NOMO-1 treated with DMSO at 0.1 percent for 48 hours (cell line): ENCODE results near the gene ZNF143.
"Not testable (repeated sequence)": the region's sequence is repeated elsewhere in the genome, so short reads cannot be mapped to it uniquely, and the experiment has no call there.

ENCODE experiments used
- DNase-seq: peaks from one replicate; lab custom pipeline; 2025; ENCODE audit not compliant: unreplicated experiment; lab: John Stamatoyannopoulos, UW

ZNF143 gene

DNA sequence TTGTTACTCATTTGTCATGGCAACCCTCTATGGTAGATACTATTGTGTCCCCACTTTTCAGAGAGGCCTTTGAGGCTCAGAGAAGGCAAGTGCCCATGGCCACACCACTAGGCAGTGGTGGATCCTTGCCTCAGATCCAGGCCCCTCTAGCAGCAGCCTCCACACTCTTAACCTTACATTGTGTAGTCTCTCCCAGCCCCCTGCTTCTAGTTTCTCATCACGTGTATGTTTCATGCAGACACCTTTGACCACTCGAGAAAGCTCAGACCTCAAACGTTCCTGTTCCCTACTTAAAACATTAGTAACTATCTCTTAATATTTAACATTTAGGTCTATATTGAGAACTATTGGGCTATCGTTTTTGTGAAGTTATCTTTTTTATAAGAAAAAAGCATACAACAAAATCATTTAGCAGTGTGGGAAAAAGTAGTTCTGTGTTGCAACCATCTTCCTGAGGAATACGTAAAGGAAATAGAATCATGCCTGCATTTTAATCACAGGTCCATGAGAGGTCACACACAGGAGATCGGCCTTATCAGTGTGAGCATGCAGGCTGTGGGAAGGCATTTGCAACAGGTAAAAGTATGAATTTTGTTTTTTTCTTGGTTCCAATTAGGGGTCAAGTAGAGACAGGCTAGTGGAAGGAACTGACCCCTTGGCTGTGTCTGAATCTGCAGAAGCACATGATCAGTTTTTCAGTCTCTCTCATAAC is 35.1 kb downstream of the ZNF143 start:
- no peak for DNase-seq

DNA sequence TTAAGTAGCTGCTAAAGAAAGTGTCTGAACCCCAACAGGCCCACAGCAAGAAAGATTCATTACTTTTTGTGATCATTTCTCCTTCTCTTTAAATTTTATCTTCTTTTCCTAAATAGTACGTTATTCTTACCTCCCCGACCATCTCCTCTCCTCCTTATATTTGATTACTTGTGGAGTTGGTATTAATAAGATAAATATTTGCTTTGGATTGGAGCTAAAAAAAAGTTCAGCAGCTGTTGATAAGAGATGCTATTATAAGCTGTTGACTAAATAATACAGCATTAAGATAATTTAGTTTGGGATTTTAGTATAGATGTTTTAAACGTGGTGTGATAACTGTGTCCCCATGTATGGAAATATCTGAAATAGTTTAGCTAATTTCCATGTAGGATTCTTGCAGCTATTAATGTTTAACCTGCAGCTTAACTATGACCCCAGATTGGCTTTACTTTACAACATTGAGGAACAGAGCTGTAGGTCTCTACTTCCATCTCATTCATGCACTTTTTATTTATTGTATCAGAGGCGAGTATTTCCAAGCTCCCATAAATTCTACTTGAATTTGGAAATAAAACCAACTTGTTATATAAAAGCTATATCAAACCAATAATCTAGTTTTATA is 37.8 kb downstream of the ZNF143 start:
- no peak for DNase-seq

DNA sequence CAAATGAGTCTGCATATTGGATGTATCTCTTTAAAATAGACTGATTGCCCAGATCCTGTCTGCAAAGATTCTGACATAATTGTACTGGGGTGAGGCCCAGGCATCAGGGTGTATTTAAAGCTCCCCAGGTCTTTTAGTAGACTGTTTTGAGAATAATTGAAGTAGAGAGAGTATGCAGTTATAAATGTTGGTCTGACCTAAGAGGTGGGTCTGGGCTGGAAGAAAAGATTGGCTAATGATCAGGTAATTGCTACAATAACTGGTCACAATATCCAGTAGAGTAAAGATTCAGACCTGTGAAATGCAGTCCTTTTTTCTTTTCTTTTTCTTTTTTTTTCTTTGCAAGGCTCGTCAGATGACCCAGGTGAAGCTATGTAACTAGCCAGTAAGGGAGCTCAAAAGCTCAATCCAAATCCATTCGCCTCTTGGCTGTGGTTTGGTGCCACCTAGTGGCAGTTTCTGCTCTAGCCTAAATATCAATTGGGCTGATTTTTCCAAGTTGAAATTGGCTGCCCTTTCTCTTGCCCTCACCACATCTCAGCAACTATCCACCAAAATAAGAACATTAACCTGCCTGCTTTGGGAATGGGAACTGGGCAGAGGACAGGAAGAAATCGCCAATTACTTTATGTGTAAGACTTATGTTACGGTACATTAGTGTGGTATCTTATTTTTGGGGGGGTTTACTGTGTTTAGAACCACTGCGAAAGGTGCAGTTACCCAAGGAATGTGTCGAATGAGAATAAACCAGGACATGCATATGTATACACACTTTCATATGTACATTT is 45.9 kb downstream of the ZNF143 start:
- peak; percentile 71 for DNase-seq

DNA sequence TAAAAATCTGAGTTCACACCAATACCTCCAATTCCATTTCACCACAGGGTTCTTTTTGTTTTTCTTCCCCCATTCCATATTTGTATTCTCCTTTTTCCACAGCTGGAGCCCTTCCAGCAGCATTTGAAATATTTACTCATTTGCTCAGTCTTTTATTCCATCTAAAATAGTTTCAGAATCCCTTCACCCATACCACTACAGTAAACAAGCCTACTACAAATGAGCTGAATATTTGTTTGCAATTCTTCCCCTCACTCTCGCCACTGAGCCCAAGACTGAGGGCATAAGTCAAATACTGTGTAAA is 46.4 kb downstream of the ZNF143 start:
- DNase-seq = no peak

DNA sequence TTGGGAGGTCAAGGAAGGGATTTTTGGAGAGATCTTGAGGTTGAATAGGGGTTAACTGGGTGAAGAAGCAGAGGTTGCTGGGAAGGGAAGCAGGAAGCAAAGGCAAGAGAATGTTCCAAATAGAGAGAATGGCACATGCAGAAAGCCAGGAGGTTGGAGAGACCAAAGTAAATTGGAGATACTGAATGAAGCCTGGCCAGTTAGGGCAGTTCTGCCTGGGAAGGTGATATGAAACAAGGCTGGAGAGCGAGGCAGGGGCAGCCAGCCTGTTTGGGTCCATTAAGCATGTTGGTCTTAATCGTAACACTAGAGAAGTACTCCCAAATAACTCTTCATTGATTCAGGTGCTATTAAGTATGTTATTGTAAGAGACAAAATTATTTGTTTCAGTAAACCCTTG is 48.2 kb downstream of the ZNF143 start:
- DNase-seq = no peak

DNA sequence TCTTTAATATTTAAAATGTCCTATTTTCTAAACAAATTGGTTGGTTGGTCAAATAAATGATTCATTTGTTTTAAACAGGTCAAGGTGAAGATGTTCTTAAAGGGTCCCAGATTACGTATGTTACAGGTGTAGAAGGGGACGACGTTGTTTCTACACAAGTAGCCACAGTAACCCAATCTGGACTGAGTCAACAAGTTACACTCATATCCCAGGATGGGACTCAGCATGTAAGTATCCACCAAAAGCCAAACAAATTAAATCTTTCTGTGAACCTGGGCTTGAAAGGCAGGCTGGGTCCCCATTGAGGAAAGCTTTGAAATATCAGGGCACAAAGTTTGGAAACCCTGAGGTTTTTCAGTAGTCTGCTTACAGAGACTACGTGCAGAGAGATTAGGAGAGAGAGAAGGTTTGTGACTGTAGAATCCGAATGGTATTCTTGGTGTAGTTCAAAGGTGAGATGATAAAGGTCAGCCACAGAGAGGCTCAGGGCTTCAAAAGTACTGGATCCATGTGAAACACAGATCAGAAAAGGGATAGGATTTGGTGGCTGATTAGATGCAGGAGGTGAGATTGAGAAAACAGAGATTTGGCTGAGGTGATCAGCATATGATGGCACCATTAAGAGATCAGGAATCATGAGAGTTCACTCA is 51.7 kb downstream of the ZNF143 start:
- no peak for DNase-seq

DNA sequence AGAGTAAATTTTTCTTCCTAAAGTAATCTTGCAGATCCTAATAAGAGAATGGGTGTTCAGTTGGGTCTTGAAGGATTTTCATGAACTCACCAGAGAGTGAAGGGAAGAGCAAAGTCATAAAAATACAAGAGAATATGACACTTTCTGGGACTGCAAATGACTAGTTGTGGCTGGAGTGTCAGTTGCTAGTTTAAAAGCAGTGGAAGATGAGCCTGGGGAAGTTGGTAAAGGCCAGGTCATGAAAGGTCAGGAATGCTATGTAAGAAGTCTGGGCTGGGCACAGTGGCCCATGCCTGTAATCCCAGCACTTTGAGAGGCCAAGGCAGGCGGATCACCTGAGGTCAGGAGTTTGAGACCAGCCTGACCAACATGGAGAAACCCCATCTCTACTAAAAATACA is 53.8 kb downstream of the ZNF143 start:
- DNase-seq = not testable (repeated sequence)

DNA sequence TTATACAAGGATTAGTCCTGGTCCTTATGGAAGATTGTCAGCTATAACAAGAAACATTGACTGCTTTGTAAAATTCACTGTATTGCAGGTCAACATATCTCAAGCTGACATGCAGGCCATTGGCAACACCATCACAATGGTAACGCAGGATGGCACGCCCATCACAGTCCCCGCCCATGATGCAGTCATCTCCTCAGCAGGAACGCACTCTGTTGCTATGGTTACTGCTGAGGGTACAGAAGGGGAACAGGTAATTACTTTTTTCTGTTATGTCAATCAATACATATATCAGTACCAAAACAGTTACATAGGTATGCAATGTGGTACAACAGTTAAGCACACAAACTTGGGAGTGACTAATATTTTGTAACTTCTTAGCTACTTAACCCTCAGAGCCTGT is 55.3 kb downstream of the ZNF143 start:
- DNase-seq = no peak

DNA sequence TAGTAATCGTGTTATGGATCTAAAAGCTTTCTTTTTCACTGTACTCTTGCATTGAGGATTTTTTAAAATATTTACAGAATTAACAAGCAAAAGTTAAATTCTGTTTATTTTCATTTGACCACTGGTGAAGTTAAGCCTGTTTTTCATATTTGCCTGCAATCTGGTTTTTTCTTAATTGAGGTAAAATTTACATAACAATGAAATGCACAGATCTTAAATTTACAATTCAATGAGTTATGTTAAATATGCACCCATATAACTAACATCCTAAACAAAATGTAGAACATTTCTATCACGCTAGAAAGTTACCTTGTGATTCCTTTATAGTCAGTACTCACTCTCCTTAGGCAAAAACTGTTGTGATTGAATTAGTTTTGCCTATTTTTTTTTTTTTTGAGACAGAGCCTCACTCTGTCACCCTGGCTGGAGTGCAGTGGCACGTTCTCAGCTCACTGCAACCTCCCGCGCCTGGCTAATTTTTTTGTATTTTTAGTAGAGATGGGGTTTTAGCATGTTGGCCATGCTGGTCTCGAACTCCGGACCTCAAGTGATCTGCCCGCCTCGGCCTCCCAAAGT is 58.1 kb downstream of the ZNF143 start:
- DNase-seq = no peak

DNA sequence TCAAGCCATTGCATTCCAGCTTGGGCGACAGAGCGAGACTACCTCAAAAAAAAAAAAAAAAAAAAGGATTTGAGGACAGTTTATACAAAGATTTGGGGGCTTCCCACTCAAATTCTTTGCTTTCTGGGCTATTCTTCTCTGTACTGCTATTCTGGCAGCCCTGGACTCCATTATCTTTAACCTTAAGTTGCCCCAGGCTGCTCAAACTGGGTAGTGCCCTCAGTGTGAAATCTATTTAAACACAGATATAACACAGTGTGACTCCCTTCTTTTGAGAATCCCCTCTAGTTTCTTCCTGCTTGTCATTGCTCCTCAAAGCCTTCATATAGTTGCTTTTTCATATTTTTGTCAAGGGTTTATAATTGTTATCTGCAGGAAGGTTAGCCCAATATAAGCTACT is 63.2 kb downstream of the ZNF143 start:
- DNase-seq = no peak

DNA sequence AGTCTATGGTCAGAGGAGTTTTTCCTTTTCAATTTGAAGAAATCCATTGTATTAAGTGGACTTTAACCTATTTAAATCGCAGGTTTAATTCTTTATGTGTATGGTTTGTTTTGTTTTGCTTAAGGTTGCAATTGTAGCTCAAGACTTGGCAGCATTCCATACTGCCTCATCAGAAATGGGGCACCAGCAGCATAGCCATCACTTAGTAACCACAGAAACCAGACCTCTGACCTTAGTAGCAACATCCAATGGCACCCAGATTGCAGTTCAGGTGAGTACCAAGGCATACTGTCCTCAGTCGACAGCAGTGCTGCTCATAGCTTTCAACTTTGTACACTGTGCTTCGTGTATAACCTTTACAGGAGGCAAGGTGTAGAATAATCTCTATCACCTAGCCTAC is 64.3 kb downstream of the ZNF143 start:
- DNase-seq = no peak

DNA sequence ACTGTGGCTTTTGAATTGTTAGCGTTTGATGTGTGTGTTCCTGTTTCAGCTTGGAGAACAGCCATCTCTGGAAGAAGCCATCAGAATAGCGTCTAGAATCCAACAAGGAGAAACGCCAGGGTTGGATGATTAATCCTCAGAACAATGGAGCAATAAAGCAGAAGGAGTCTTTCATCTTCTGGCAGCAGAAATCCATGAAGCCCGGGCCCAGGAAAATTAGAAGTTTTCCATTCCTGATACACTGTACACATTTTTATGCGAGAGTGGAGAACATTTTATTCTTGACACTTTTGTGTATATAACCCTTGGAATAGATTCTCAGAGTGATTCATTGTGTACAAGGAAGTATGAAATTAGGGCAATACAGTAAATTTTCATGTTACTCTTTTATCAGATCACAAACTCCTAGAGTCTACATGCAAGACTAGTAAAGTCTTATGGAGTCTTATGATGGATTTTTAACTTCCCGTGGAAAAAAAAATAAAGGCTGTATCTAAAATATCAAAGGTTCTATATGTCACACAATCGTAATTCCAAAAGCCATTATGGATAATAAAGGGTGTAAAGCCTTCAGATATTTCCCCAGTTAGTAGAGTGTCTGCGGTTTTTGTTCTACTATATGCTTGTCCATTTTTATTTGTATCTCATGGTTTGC is 66.8 kb downstream of the ZNF143 start:
- DNase-seq = no peak

DNA sequence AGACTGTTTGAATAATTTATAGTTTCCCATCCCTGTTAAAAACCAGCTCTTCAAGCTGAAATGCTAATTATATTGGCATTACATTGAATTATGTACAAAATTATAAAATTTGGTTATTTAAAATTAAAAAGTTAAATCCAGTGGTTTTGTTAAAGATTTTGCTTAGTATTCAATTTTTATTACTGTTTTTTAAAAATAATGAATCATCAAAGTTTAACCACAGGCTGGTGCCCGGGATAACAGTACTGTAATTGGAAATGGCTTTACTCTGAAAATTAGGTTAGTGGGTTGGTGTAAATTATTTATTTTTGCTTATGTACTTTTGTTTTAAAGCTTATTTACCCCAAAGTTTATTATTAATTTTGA is 67.3 kb downstream of the ZNF143 start:
- no peak for DNase-seq

DNA sequence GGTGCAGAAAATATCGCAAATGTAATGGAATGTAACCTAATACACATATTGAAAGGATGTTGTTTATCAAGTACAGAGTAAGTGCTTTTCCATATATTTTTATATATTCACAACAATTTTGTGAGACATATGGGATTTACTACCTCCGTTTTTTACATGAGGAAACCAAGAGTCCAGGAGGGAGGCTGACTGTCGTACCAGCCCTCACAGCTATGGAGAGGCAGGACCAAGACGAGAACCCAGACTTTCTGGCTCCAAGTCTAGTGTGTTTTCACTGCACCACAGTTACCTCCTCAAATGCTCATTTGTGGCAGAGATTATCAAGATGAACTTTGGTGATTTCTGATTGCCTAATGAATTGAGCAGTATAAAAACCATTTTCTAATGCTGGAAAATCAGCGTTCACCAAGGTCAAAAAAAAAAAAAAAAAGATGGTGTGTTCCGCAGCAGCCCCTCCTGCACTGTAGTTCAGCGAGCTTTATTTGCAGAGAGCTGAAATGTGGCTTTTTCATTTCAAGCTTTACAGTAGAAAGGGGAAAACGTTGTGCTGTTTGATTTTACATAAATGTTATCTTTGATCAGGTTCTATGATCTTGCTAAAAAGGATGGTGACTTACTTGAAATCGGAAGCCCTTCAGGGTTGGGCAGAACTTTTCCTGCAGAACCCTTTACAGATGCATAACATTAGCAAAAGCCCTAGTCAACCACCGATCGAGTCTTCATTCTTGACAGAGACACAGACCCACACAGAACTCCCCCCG is 67.9 kb downstream of the ZNF143 start:
- no peak for DNase-seq

DNA sequence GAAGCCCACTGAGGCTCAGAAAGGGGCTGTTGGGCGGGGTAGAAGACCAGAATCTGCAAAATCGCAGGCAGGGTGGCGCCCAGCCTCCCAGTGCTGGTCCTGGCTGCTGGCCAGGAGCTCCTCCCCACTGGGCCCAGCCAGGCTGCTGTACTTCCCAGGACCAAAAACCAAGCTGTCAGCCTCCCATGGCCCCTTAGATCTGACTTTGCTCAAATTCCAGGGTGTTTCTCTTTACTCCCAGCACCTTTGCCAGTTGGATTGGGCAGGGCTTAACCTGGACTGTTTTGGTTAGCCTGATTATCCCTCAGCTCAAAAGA is 68.5 kb downstream of the ZNF143 start:
- DNase-seq = no peak

DNA sequence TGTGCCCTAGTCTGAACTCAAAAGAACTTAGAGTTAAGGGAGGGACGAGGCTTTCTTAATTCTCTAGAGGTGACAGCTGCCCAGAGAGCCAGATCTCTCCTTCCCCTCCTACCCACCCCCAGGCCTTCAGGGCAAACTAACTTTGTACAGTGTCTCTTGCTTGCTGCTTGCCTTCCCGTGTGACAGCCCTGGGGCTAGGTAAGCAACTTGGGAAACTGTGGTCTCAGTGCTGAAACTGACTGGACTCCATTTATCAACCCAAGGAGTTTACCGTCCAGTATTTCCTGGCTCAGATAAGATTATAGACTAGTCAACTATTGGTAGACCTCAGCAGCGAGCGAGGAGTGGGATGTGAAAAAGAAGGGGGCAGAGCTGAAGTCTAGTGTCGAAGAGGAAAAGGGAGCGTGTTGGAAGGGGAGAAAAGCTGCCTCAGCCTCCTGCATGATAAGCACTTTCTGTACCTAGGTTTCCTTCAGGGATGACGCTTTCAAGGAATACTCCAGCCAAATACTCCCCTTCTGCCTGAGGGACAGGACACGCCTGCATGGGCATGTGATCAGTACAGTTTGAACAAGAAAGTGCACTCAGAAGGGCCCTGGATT is 69.3 kb downstream of the ZNF143 start:
- DNase-seq = no peak

DNA sequence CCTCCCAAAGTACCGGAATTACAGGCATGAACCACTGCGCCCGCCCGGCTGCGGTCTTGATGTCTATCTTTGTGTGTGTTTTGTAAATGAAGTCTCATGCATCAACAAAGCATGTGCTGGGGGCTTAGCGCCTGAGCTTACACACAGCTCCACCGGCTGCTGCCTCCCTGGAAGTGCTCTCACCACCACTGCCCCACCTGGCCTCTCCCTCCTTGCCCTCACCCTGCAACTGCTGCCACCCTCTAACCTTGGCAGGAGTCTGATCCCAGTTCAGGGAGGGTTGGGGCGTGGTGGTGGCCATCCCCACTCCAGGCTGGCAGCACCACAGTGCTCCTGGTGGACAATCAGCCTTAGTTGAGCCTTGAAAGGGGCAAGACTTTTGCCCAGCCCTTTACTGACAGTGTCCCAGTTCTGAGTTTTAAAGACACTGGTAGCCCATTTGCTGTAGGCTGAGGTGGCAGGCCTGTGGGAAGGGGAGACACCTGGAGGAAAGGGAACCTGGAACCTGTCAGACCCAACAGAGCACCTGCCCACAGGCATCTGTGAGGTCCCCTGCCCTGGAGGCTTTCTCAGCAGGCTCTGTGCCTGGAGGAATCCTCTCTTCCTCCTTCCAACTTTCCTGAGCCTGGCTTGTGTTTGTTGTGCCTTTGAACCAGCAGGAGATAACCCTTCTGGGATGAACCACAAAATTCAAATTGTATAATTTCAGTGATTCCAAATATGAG is 70.3 kb downstream of the ZNF143 start:
- no peak for DNase-seq

DNA sequence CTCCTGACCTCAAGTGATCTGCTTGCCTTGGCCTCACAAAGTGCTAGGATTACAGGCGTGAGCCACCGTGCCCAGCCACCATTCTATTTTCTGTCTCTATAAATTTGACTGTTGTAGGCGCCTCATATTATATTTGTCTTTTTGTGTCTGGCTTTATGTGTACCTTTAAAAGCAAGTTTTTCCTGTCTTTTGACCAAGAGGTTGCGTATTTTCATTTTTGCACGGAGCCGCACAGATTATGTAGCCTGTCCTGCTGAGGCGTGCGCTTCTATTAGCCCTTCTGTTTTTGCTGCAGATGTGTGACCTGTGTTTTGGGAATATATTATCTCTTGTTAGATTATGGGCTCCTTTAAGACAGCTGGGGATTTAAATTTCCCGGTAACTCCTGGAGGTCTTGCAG is 72.2 kb downstream of the ZNF143 start:
- DNase-seq = no peak

DNA sequence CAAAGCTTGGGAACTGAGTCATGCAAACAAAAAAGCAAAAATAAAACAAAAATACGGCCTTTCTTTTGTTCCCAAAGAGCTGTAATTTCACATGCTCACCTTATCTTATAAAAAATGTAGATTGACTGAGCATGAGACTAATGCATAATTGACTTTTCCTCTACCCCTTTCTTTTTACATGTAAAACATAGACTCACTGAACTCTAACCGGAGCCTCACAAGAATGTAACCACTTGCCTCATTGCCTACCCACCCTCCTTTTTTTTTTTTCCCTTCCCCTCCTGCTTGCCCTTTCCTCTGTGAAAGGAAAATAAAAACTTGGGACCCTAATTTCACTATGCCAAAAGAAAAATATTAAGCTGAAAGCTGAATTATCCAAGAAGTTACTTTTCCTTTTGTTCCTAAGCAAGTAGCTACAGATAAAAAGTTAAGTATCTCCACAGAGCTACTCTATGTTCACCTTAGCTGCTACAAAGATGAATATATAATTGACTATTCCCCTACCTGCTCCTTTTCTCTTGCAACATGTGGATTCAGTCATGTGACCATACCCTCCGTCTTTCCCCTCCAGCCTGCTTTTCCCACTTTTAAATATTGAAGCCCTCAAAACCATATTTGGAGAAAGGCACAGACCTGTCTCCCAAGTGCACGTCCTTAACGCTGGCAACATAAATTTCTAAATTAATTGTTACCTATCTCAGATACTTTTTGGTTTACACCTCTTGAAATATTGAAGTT is 73.1 kb downstream of the ZNF143 start:
- no peak for DNase-seq
